Upper lobe of left lung (tissue), 4 donors: ENCODE measurements around the gene IVL.

ENCODE experiments used
- CTCF ChIP-seq, 6 experiments: fragments of 450-650 bp in 4 of 6; fragments of 200-600 bp in 2 of 6; sonication (generic) in 2 of 6; IDR thresholded peaks; one replicate each; pipeline ENCODE4 v1.5.1; 2016 to 2019; ENCODE audit warnings: antibody characterized with exemption in 6 of 6
- EP300 ChIP-seq, 4 donors: sonication (generic); formaldehyde crosslinking; IDR thresholded peaks; one replicate each; pipeline ENCODE4 v1.5.1; 2017; ENCODE audit warnings: antibody characterized with exemption in 4 of 4, control low read depth in 2 of 4
- POLR2A ChIP-seq, 4 donors: fragments of 450-650 bp; IDR thresholded peaks; one replicate each; pipeline ENCODE4 v1.5.1; 2016 to 2017; ENCODE audit warnings: antibody characterized with exemption in 4 of 4, mild to moderate bottlenecking in 2 of 4
- POLR2AphosphoS5 ChIP-seq, 2 donors: sonication (generic); formaldehyde crosslinking; IDR thresholded peaks; one replicate each; pipeline ENCODE4 v1.5.1; 2017; ENCODE audit warnings: antibody characterized with exemption in 2 of 2

- TF ChIP-seq CTCF (IDR thresholded peaks at IDR 0.05) (no peak), POLR2A (IDR thresholded peaks at IDR 0.05) (no peak), EP300 (IDR thresholded peaks at IDR 0.05) (no peak), POLR2AphosphoS5 (IDR thresholded peaks at IDR 0.05) (no peak)
These were observed 51.6 kb downstream of the IVL start for GRCh38 chr1:152959801-152960451.
